ENCODE measurements around the gene ANGEL2. TPM values are rescaled to one million over a fixed set of nuclear protein-coding genes. Genes with fewer than 3 reads are reported as not detected.

Gene ANGEL2
- total RNA-seq, 1 experiment from 2014 or later, result 27.0 TPM

DNA sequence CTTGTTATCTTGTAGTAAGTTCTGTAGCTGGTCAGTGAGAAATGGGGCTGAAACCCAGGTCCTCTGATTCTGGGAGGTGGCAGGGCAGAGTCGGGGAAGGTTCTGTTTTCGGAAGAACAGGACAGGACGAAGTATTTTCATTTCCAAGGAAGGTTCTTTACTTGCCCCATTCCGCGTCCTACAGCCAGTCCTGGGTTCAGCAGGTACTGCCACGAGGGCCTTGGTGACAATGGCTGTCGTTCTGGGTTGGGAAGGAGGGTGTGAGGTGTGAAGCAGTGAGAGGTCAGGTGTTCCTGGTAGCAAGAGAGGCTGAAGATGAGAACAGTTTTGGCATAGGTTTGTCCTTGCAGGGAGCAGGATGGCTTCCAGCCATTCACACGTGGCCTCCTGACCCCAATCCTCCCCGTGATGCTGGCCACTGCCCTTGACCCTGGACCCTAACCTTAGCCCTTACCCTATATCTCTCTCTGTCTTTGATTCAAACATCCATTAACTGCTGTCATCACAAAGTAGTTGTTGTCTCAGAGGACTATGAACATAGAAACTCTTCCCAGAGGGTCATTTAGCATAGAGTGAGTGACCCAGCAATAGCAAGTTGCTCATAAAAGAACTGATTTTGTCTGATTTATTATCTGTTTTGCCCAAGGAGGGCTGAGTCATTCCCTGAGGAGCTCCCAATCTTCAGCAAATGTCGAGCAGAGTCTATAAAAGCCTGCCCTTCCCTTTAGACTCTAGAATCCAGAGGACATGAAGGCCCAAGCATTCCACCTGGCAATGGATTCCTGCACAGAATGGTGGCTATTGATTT lies 40.4 kb downstream of the ANGEL2 start:
- Histone ChIP-seq H3K27ac (ENCODE audit: low read length) (no peak overlapping the region), H4K20me1 (ENCODE audit: low read length) (no peaks in the 10 kb centered on the region), H3K27me3 (ENCODE audit: low read length) (no peaks in the 10 kb centered on the region), H2AFZ (ENCODE audit: low read length) (no peak overlapping the region), H3K79me2 (ENCODE audit: low read length) (no peaks in the 10 kb centered on the region), H3K9me2 (replicated peaks; ENCODE audit: low read length) (no peaks in the 10 kb centered on the region), H3K4me1 (ENCODE audit: insufficient read depth, low read length) (0 out of 2 replicates have a peak, but pooled peaks cover 7% of the 10 kb centered on the region), H3K4me2 (ENCODE audit: low read length) (no peak overlapping the region), H3K9me3 (ENCODE audit: low read length) (no peaks in the 10 kb centered on the region), H3K4me3 (ENCODE audit: low read length) (no peak overlapping the region), H3F3A (ENCODE audit: low read length, unreplicated experiment) (no peaks in the 10 kb centered on the region), H3K36me3 (ENCODE audit: low read depth, low read length) (no peaks in the 10 kb centered on the region), H3K9ac (ENCODE audit: low read length) (no peak overlapping the region)
- POLR2A ChIA-PET (ENCODE audit: unreplicated experiment), result no interaction called here
- CTCF ChIA-PET, result no interaction called here
- intact Hi-C loops (cut with micrococcal nuclease), result no loop called here
- no peak for DNase-seq
- TF ChIP-seq EZH2phosphoT487 (IDR thresholded peaks at IDR 0.05; ENCODE audit: borderline replicate concordance, low read length) (no peak), EZH2 (IDR thresholded peaks at IDR 0.05; ENCODE audit: low read length, unreplicated experiment) (no peak)
- TF ChIP-seq, protein P1, sequence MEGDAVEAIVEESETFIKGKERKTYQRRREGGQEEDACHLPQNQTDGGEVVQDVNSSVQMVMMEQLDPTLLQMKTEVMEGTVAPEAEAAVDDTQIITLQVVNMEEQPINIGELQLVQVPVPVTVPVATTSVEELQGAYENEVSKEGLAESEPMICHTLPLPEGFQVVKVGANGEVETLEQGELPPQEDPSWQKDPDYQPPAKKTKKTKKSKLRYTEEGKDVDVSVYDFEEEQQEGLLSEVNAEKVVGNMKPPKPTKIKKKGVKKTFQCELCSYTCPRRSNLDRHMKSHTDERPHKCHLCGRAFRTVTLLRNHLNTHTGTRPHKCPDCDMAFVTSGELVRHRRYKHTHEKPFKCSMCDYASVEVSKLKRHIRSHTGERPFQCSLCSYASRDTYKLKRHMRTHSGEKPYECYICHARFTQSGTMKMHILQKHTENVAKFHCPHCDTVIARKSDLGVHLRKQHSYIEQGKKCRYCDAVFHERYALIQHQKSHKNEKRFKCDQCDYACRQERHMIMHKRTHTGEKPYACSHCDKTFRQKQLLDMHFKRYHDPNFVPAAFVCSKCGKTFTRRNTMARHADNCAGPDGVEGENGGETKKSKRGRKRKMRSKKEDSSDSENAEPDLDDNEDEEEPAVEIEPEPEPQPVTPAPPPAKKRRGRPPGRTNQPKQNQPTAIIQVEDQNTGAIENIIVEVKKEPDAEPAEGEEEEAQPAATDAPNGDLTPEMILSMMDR (conservative IDR thresholded peaks at IDR 0.05; ENCODE audit: low read depth, low read length), result no peak
- peak; percentile 35 for ATAC-seq
- no TSS peak for BruUV-seq (replicated peaks)

DNA sequence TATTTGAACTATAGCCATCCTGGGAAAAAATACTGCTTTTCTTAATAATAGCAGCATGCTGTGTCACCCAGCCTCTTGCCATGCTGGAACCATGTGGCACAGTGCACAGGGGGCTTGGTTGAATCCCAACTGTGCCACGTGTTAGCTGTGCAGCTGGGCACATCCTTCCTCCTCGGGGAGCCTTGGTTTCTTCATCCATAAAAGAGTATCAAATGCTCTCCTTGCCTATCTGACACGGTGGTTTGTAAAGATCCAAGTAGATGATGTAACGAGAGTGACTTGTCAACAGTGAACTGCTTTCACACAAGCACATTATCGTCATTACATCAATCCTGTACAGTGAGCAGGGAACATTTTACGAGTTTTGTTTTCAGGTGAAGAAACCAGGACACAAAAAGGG lies 41.0 kb downstream of the ANGEL2 start:
- Histone ChIP-seq H3K4me2 (ENCODE audit: low read length) (no peak overlapping the region), H3K79me2 (ENCODE audit: low read length) (no peaks in the 10 kb centered on the region), H4K20me1 (ENCODE audit: low read length) (no peaks in the 10 kb centered on the region), H3K9me3 (ENCODE audit: low read length) (no peaks in the 10 kb centered on the region), H3K36me3 (ENCODE audit: low read depth, low read length) (no peaks in the 10 kb centered on the region), H2AFZ (ENCODE audit: low read length) (no peak overlapping the region), H3K27ac (ENCODE audit: low read length) (no peak overlapping the region), H3K27me3 (ENCODE audit: low read length) (no peaks in the 10 kb centered on the region), H3F3A (ENCODE audit: low read length, unreplicated experiment) (no peaks in the 10 kb centered on the region), H3K9ac (ENCODE audit: low read length) (no peak overlapping the region), H3K4me1 (ENCODE audit: insufficient read depth, low read length) (0 out of 2 replicates have a peak, but pooled peaks cover 7% of the 10 kb centered on the region), H3K4me3 (ENCODE audit: low read length) (no peak overlapping the region), H3K9me2 (replicated peaks; ENCODE audit: low read length) (no peaks in the 10 kb centered on the region)
- ATAC-seq (no peak), DNase-seq (no peak)
- intact Hi-C loops (cut with micrococcal nuclease), result no loop called here
- TF ChIP-seq, protein P1 (conservative IDR thresholded peaks at IDR 0.05; ENCODE audit: low read depth, low read length), result no peak
- TF ChIP-seq EZH2phosphoT487 (IDR thresholded peaks at IDR 0.05; ENCODE audit: borderline replicate concordance, low read length) (no peak), EZH2 (IDR thresholded peaks at IDR 0.05; ENCODE audit: low read length, unreplicated experiment) (no peak)
- ChIA-PET POLR2A (ENCODE audit: unreplicated experiment) (no interaction called here), CTCF (no interaction called here)
- no TSS peak for BruUV-seq (replicated peaks)

DNA sequence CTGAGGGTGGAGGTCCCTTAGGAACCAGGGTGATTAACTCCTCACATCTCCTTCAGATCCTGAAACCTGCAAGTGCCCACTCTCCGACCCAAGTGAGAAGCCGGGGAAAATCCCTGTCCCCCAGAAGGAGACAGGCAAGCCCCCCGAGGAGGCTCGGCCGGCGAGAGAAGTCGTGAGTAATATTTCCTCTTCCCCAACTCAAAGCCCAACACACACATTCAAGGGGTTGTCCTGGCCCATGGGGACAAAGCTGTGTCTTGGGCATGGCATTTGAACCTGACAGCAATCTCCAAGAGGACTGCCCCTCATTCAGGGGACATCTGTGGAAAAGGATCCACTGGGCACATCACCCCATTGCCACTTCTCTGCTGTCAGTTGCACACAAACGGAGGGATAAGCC lies 41.8 kb downstream of the ANGEL2 start:
- H4K20me1 ChIP-seq (ENCODE audit: low read length), result no peaks in the 10 kb centered on the region
- POLR2A ChIA-PET (ENCODE audit: unreplicated experiment), result no interaction called here
- H3K4me2 ChIP-seq (ENCODE audit: low read length), result no peak overlapping the region
- H3K9me3 ChIP-seq (ENCODE audit: low read length), result no peaks in the 10 kb centered on the region
- no peak for TF ChIP-seq EZH2 (IDR thresholded peaks at IDR 0.05; ENCODE audit: low read length, unreplicated experiment)
- TF ChIP-seq EZH2phosphoT487 (IDR thresholded peaks at IDR 0.05; ENCODE audit: borderline replicate concordance, low read length), result no peak
- TF ChIP-seq, protein P1 (conservative IDR thresholded peaks at IDR 0.05; ENCODE audit: low read depth, low read length), result no peak
- no peaks in the 10 kb centered on the region for H3K79me2 ChIP-seq (ENCODE audit: low read length)
- ATAC-seq, result no peak
- CTCF ChIA-PET, result no interaction called here
- H3K9me2 ChIP-seq (replicated peaks; ENCODE audit: low read length), result no peaks in the 10 kb centered on the region
- DNase-seq, result no peak
- H3F3A ChIP-seq (ENCODE audit: low read length, unreplicated experiment), result no peaks in the 10 kb centered on the region
- H3K9ac ChIP-seq (ENCODE audit: low read length), result no peak overlapping the region
- intact Hi-C loops (cut with micrococcal nuclease), result no loop called here
- H3K4me3 ChIP-seq (ENCODE audit: low read length), result no peak overlapping the region
- H3K4me1 ChIP-seq (ENCODE audit: insufficient read depth, low read length), result 0 out of 2 replicates have a peak, but pooled peaks cover 7% of the 10 kb centered on the region
- no peaks in the 10 kb centered on the region for H3K27me3 ChIP-seq (ENCODE audit: low read length)
- H2AFZ ChIP-seq (ENCODE audit: low read length), result no peak overlapping the region
- no TSS peak for BruUV-seq (replicated peaks)
- H3K36me3 ChIP-seq (ENCODE audit: low read depth, low read length), result no peaks in the 10 kb centered on the region
- H3K27ac ChIP-seq (ENCODE audit: low read length), result no peak overlapping the region
